Islet precursor cell (in vitro differentiated cells): Measurements from ENCODE around the gene ARHGAP25.
A peak's percentile ranks its signal among the peaks of the same experiment; 100 is the strongest.

Experiments used
- DNase-seq: peaks from one replicate; pipeline ENCODE4 v3.0.0-alpha.2; 2018

The ARHGAP25 gene

GRCh38 chr2:68835621-68836020, 101.0 kb downstream of the ARHGAP25 start:
- DNase-seq, result no peak

DNA sequence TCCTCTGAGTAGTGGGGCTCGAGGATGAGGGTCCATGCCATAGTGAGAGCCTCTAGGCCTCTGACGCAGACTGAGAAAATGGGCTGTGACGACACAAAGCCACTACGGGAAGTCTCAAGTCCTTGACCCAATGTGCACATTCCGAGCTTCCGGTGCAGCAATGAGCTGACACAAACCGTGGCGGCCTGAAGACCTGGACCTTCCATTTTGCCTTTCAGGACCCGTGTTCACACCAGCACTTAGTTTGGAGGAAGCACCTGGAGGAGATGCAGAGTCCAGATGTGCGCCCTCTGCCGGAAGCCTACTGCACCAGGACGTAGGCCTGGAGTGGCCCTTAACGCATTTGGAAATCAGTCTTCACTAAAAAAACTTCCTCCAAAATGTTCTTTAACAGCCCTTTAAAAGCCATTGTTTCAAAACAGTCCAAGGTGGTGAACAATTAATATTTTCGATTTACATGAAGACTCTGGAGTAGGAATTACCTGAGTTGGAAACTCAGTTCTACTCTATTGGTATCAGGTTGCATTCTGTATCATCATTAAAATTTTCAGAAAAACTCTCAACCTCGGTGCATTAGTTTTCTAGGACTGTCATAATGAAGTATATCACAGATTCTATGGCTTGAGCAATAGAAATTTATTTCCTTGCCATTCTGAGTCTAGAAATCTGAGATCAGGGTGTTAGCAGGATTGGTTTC, 102.7 kb downstream of the ARHGAP25 start:
- peak; percentile 77 for DNase-seq

DNA sequence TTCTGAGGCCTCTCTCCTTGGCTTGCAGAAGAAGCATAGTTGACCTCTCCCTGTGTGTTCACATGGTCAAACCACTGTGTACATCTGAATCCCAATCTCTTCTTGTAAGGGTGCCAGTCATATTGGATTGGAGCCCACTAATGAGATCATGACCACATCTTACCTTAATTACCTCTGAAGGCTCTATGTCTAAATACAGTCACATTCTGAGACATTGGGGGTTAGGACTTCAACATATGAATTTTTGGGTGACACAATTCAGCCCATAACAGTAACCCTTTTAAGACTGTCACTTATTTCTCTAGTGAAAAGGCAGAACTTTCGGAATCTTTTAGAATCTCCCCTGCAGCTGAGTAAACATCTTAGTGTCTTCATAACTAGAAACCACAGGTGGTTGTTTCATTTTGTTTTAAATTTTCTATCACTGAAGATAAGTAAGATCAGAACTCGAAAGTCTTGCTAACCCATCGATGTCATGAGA, 103.3 kb downstream of the ARHGAP25 start:
- no peak for DNase-seq

- no peak for DNase-seq
Observed at GRCh38 chr2:68838641-68839040, 104.0 kb downstream of the ARHGAP25 start.

DNA sequence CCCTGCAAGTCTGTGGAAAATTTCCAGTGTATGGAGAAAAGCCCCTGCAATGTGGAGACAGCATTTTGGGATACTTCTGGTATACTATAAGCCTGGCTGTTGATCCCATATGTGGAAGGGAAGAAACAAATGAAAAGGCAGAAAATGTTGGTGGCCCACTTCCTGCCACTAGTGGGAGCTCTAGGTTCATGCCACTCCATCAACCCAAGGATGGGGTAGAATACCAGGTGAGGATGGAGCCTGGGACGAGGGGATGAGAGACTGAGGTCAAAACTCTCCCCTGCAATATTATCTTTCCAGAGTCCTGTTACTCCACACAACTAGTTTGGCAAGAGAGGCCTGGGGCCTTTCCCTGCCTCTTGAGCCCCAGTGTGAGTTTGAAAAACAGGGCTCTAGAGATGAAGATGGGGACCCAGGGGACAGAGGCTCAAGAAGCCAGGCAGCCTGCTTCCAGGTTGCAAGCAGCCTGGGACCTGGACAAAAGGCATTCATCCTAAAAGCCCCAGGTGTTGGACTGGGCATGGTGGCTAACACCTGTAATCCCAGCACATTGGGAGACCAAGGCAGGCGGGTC, 104.7 kb downstream of the ARHGAP25 start:
- DNase-seq, result no peak

DNA sequence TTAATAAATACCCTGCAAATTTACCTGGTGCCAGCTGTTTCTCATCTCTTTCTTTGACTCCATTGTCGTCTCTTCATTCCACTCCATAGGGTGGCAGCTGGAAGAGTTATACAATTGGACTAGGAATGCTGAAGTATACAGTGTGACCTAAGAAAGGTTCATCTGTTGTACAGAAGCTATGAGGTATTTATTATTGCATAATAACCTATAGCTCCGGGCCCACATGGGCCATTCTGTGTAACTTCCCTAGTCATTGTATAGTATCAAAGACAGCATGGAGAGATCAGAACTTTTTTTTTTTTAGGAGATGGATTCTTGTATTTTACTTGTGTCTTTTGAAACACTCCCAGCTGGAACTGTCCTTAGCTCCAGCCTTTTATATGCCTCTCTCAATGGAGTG, 110.4 kb downstream of the ARHGAP25 start:
- no peak for DNase-seq

- no peak for DNase-seq
Observed at GRCh38 chr2:68846091-68846490, 111.5 kb downstream of the ARHGAP25 start.

GRCh38 chr2:68847751-68848150, 113.1 kb downstream of the ARHGAP25 start:
- DNase-seq, result no peak

GRCh38 chr2:68849579-68850030, 115.0 kb downstream of the ARHGAP25 start:
- DNase-seq, result peak; percentile 70

GRCh38 chr2:68850524-68850923, 115.9 kb downstream of the ARHGAP25 start:
- DNase-seq, result no peak

DNA sequence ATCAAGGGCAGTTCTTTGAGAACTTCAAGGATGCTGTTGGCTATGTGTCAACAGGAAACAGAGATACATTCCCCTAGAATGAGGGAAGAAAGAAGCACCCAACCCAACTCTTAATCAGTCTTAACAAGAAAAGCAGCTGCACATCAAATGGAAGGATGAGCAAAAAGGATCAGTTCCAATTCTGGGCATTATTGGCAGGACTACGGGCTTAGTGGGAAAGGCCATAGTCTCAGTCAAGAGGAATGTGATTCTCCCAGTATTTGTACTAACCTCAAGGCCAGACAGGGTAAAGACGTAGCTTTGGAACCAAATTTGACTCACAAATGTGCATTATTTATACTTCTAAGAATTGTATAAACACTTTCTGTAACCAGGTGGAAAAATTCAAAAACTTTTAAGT, 118.4 kb downstream of the ARHGAP25 start:
- no peak for DNase-seq

GRCh38 chr2:68853915-68854314, 119.3 kb downstream of the ARHGAP25 start:
- DNase-seq, result no peak

DNA sequence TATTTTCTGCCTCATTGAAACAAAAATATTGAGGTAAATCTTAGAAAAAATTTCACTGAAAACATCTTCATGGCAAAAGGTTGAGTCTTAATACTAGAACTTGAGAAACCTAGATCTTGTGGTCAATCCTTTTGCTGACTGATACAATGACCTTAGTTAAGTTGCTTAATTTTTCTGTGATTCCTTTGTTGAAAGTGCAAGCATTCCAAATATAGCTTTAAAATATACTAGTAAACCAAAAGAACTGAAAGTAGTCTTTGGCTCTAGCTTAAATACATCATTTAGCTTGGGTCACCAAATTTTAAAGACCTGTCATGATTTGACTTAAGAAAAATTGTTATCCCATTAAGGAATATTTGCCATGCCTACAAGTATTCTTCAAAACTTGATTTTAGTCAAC, 119.9 kb downstream of the ARHGAP25 start:
- DNase-seq, result no peak

DNA sequence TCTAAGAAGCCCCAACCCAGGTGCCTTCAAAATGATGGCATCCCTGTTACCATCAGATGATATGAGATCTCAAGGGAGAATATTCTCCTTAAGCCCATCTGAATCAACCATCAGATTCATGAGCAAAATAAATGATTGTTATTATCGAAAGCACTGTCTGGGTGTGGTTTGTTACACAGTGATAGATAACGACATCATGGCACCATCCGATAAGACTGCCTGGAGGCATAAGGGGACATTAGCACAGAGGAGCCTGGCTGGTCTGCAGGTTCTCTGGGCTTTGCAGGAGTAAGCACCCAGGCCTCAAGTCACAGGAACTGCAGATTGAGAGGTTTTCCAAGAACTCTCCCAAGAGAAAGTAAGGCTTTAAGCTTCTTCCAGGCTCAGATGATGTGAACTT, 120.9 kb downstream of the ARHGAP25 start:
- no peak for DNase-seq

DNA sequence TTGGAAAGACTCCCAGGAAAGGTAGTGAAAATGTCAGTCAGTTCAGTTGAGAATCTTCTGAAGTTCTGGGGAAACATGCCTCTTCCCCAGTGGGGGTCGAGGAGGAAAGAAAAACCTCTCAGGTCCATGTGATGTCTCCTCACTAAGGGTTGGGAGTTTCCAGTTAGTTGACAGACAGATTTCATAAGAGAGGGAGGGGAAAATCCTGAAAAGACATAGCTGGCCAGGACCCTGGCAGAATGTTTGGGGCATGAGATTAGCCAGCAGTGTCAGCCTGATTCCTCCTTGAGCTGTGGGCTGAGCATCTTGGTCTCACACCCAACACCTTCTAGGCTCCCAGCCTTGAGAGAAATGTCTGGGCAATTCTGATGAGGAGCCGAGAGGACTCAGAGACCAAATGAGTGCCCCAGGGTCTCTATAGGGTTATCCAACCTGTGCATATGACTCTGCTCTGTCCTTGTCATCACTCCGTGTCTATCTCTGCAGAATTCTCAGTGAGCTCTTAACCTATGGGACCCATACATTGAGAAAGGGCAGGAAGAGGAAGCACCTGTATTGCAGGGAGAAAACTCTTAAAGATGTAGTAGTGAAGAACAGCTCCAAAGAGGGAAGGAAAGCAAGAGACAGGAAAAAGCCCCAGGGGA, 122.7 kb downstream of the ARHGAP25 start:
- no peak for DNase-seq

DNA sequence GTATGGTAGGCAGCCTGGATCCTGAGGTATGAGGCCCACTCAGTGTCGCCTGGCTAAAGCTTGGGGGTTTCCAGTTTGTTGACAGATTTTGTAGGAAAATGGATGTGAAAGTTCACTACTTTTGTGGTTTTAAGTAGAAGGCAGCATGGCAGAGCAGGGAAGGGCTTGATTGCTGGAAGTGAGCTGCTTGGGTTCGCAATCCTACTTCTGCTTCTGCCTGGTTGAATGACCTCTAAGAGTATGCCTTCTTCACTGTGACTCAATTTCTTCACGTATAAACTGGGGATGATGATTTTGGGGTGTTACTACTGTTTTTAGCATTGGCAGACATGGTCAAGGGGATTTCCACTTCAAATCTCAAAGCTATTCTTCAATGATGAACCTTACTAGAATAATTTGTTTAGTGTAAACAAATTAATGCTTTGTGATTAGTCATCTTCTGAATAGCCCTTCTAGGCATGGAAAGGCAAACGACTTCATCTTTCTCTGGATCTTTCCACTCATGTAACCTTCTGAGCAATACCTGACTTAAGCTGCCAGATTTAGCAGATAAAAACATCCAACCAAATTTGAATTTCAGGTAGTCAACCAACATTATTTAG, 123.3 kb downstream of the ARHGAP25 start:
- no peak for DNase-seq

- no peak for DNase-seq
Observed at GRCh38 chr2:68860111-68860510, 125.5 kb downstream of the ARHGAP25 start.

GRCh38 chr2:68861330-68861729, 126.7 kb downstream of the ARHGAP25 start:
- DNase-seq, result no peak

DNA sequence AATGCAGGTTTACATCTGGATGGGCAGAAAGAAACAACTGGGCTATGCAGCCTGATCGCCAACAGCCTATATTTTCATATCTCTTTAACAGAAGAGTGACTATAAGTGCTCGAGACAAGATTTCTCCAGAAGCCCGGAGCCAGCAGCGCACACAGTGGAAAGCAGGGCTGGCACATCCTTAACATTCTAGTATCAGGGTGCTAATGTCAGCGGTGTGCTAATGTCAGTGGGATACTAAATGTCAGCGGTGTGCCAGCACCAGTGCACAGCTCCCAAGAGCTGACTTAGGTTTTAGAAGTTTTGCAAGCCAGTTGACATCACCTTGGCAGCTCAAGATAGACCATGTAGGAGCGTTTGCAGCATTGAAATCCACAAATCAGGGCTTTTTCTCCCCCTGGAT, 128.3 kb downstream of the ARHGAP25 start:
- no peak for DNase-seq

GRCh38 chr2:68863996-68864395, 129.4 kb downstream of the ARHGAP25 start:
- DNase-seq, result no peak

DNA sequence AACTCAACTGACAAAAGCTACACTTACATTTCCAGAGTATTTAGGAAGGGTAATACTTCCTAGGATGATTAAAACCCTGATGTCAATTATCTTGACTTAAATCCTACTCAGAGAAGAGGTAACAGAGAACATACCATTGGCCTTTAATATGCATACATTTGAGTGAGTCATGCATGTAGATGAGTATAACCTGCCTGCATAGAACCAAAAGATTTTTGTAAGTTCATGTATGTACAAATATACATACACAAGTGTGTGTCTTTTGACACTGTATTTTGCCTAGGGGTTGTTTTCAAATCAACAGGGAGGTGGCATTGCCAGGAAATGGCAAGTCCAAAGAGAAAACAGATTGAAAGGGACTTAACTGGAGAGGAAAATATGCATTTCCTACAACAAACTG, 130.5 kb downstream of the ARHGAP25 start:
- no peak for DNase-seq

GRCh38 chr2:68870215-68870614, 135.6 kb downstream of the ARHGAP25 start:
- no peak for DNase-seq

GRCh38 chr2:68871159-68871764, 136.7 kb downstream of the ARHGAP25 start, which contains the start of gene BMP10:
BMP10 (minus strand) TSS chr2:68871397; CDS start chr2:68871358, 39 bp downstream.
- no peak for DNase-seq
